T-helper 1 cell treated with Interleukin-12 subunit alpha and Interleukin-12 subunit beta and Interleukin-4 antibody, amounts not matched to agents 30 ng/mL and 1 ng/mL, for 36 hours (primary cell): ENCODE results near the gene RHOG. TPM values are rescaled to one million over a fixed set of nuclear protein-coding genes. Genes with fewer than 3 reads are reported as not detected.

Source experiments
- intact Hi-C: fragments of 100-400 bp; cut with micrococcal nuclease; formaldehyde crosslinking; loops from one replicate; pipeline ENCODE4 v1.15.1; 2024
- total RNA-seq: library from RNA; stranded (reverse); gene quantifications from 2 replicates; pipeline ENCODE4 v1.2.3, GENCODE V29; 2022

RHOG gene
- total RNA-seq, 1 donor from 2014 or later, result 155 TPM

DNA sequence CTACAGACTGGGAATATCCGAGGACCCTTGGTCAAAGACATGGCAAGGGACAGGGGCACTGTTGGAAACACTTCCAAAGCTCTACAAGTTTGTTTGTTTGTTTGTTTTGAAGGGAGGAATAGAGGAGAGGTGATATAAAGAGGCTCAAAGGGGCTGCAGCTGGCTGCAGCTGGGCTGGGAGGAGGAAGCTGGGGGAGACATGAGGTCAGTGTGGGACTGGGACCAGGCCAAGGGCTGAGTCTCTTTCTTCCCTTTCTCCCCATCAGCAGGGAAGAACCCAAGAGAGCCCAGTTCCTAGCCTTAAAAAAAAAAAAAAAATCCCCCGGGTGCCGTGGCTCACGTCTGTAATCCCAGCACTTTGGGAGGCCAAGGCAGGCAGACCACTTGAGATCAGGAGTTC, 5.0 kb downstream of the RHOG start:
- intact Hi-C loops, result no loop called here

DNA sequence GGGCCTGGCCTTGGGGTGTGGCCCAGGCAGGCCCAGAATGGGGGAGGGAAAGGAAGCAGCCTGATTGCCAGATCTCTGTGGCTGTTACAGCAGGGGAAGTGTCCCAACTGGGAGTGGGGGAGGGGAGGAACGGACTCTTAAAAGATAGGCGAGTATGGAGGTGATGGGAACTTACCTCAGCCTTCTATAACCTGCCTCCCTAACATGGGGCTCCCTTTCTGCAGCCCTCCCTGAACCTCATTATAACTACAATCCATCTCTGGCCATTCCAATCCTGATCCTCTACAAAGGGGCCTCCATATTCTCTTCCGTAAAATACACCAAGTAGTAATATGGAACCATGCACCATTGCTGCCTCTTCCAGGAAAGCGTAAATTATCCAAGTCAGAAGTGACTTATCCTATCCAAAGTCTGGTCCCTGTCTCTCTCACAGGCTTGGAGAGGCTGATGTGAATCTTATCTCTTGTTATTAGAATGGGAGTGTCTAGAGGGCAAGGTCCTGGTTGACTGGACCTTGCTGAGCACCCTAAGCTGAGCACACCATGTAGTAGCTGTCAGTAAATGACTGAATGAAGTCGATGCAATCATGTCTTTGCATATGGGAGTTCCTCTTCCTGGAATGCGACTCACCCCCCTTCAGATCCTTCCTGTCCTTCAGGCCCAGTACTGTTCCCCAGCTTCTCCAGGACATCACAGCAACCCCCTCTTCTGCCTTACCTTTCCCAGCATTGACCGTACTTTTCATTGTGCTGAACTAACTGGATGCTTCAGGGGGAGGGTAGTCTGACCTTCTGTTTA, 5.9 kb downstream of the RHOG start:
- intact Hi-C loops, result no loop called here

DNA sequence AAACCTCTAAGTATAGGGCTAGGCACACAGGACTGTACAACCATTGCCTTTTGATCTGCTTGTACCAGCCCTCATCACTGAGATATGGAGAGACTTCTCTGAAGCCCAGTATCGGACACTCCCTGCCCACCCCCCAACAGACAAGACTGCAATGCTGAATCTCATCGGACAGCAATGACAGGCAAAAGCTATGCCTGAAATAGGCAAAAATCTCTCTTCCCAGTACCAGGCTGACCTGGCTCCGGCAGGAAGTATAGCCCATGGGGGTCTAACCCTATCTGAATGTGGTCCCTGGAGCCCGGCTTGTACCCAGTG, 6.5 kb downstream of the RHOG start:
- intact Hi-C loops, result no loop called here

DNA sequence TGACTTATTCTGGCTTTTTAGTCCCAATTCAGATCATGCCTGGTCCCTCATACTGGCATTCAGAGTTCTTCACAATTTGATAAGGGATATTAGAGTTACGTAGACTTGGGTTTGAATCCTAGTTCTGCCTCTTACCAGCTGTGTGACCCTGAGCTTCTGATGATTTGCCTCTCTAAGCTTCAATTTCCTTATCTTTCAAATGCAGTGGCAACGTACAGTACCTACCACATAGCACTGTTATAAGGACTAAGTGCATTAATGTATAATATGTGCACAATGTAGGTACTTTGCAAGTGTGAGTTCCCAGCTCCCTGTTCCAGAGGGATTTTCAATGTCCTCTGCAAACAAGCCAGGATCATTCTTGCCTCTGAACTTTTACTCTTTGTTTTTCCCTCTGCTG, 7.3 kb downstream of the RHOG start:
- intact Hi-C loops, result no loop called here

DNA sequence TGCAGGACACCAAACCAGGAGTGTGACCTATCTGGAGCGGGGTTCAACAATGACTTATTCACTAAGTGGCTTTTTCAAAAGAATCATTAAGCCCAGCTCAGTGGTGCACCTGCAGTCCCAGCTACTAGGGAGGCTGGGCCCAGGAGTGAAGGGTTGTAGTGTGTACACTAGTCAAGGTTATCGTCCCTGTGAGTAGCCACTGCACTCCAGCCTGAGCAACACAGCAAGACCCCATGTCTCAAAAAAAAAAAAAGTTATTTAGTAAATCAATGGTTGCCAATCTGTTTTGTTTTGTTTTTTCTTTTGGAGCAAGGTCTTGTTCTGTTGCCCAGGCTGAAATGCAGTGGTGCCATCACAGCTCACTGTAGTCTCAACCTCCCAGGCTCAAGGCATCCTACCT, 7.9 kb downstream of the RHOG start:
- intact Hi-C loops, result no loop called here

DNA sequence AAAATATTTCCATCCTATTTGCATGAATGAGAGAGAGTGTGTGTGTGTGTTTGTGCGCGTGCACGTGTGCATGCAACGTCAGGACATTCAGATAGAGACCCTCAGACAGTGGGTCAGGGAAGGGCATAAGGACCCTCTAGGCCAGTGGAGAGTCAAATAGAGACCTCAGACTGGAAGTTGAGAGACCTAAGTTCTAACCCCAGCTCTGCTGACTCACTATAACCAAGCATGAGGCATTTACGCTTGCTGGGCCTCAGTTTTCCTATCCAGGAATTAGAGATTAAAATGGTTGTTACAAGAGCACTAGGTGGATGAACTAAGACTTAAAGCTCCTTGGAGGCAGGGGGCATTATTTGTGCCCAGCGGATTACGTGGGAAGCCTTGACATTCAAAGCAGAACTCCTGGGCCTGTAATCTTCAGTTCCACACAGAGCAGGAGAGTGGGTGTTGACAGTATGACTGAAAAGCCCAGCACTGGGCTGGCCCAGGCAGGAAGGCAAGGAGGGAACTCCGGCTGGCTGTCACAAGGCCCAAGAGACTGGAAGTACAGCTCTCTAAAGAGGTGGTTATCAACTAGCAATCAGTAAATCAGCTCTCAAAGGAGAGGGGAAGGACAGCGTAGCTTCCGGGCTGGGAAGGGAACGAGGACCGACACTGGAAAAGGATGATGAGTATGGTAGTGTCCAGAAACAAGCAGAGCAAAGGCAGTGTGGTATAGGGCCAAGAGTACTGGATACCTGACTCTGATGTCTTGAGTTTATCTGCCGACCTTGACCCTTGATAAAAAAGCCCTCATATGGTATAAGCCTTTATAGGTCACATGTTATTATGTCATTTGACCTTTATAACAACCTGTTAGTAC, 9.2 kb downstream of the RHOG start:
- intact Hi-C loops, result no loop called here

- intact Hi-C loops, result no loop called here
Observed at GRCh38 chr11:3830730-3831129, 10.0 kb downstream of the RHOG start.

- intact Hi-C loops, result no loop called here
Observed at GRCh38 chr11:3830088-3830487, 10.7 kb downstream of the RHOG start.

DNA sequence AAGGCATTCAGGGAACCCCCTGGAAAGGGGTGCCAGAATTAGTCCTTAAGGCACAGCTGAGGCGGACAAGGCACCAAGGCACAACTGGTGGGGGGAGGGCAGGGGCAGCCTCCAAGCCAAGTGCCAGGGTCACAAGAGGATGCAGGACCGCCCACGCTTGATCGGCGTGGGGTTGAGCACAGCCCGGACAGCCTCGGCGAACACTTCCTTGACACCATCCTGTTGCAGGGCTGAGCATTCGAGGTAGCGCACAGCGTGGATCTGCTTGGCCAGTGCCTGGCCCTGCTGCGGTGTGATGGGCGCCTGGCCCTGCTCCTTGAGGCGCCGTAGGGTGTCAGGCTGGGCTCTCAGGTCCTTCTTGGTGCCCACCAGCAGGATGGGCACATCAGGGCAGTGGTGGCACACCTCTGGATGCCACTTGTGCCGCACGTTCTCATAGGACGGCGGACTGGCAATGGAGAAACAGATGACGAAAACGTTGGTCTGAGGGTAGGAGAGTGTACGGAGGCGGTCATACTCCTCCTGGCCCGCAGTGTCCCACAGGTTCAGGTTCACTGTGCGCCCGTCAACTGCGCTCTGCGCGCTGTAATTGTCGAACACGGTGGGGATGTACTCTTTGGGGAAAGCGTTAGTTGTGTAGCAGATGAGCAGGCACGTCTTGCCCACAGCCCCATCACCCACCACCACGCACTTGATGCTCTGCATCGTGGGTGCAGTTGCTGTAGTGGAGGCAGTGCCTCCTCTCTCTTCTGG, 13.1 kb downstream of the RHOG start:
- intact Hi-C loops, result no loop called here

- intact Hi-C loops, result no loop called here
Observed at GRCh38 chr11:3826721-3827120, 14.0 kb downstream of the RHOG start.

DNA sequence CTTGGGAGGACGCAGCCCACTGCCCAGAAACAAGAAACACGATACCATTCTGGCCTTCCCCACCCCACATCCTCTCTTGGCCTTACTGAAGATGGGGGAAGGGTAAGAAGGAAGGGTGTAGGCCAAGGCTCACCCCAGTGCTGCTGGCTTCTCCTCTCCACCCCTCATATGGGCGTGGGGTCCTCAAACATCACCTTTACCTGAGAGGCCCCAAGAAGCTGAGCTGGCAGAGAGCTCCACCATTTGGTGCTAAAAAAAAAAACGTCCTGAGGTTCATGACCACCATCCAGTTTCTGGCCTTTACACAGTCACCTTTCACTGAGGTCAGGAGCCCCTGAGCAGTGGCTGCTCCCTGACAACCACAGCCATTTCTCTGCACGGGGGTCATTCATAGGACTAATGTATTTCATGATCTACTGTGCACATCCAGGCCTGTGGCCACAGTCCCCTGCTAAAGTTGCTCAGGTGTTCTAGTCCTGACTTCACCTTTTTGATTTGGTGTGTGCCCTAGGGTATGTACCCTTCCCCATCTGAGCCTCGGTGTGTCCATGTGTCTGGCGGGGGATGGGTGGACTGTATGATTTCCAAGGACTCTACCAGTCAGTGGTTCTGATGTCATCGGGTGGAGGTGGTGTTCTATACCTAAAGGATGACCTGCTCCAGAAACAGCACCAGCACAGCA, 15.1 kb downstream of the RHOG start:
- intact Hi-C loops, result loop anchor here (2.0 kb wide), 1 partner anchor 29 kb away; the partner anchor contains the start of gene STIM1

DNA sequence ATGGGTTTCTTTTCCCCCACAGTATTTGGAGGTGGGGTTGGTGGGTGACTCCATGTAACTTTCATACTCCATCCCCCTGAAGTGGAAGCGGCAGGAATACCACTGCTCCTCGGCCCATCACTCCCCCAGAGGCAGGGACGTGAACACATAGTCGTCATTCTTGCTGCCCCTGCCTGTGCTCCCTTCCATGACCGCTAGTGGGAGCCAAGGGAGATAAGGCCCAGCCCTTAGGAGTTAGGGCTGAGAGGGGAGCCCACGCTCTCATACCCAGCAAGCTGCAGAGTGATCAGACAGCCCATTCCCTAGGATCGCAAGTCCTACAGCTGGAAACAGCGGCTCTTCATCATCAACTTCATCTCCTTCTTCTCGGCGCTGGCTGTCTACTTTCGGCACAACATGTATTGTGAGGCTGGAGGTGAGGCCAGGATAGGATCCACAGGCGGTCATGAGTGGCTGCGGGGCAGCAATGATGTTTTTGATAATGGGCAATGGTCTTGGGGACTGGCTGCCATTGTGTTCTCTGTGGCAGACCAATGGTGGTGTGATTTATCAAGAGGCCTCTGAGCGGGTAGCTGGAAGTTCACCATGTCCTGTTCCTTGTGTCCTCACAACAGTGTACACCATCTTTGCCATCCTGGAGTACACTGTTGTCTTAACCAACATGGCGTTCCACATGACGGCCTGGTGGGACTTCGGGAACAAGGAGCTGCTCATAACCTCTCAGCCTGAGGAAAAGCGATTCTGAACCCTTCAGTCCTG, 15.9 kb downstream of the RHOG start:
- intact Hi-C loops, result loop anchor here (1.0 to 2.0 kb wide), 5 partner anchors 12 to 247 kb away; partner anchors contain the start of gene STIM1

DNA sequence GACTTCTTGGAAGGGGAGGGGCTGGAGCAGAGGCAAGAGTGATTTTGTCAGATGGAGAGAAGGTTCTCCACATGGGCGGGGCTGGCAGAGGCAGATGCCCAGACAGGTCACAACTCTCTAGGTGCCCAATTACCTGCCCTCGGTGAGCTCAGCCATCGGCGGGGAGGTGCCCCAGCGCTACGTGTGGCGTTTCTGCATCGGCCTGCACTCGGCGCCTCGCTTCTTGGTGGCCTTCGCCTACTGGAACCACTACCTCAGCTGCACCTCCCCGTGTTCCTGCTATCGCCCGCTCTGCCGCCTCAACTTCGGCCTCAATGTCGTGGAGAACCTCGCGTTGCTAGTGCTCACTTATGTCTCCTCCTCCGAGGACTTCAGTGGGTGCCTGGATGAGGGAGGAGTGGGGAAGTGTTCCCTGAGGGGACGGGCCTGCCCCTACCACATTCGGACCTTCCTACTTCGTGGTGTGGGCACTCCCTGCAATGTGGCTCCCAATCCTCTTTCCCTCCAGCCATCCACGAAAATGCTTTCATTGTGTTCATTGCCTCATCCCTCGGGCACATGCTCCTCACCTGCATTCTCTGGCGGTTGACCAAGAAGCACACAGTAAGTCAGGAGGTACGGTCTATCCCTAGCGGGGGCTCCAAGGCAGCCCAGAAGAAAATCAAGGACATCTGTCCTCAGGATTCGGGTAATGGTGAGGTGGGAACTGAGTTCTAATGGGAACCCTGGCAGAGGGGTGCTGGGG, 16.8 kb downstream of the RHOG start:
- intact Hi-C loops, result loop anchor here (1.0 to 2.0 kb wide), 5 partner anchors 13 to 248 kb away; partner anchors contain the start of gene STIM1

DNA sequence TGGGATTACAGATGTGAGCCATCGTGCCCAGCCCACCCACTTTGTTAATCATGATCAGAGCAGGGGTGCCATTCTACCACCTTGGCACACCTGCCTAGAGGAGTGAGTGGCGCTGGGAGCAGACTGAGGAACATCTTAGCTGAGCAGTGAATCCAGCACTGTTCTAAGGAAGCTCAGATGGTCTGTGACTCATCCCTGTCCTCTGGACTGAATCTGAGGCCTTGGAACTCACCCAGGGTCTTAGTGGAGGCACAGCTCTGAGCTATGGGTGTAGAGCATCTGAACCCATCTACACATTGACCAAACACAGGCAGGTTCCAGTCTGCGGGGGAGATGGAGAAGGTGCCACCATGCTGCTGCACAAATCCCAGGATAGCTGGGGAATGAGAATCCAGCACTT, 17.5 kb downstream of the RHOG start:
- intact Hi-C loops, result no loop called here

DNA sequence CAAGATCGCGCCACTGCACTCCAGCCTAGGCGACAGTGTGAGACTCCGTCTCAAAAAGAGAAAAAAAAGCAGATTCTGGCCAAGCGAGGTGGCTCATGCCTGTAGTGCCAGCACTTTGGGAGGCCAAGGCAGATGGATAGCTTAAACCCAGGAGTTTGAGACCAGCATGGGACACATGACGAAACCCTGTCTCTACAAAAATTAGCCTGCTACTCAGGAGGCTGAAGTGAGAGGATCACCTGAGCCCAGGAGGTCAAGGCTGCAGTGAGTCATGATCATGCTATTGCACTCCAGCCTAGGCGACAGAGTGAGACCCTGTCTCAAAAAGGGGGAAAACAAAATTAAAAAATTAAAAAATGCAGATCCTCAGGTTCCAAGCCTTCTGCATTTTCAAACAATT, 18.4 kb downstream of the RHOG start:
- intact Hi-C loops, result no loop called here

DNA sequence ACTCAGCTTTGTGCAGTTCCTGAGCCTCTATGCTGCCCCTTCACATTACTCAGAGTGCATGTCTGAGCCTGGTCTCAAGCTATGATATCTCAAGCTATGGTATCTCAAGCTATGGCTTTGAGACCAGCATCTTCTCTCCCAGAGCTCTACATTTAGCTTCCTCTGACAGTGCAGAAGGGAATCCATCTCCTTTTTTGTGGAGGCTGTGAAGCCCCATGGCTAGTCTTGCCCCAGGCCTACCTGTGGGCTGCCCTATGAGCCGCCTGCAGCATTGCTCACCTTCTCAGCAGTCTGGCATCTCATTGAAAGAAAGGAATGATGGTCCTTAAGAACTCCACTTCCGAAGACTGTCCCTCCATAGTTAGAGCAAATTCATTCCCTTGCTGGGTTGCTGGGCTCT, 19.8 kb downstream of the RHOG start:
- intact Hi-C loops, result no loop called here

DNA sequence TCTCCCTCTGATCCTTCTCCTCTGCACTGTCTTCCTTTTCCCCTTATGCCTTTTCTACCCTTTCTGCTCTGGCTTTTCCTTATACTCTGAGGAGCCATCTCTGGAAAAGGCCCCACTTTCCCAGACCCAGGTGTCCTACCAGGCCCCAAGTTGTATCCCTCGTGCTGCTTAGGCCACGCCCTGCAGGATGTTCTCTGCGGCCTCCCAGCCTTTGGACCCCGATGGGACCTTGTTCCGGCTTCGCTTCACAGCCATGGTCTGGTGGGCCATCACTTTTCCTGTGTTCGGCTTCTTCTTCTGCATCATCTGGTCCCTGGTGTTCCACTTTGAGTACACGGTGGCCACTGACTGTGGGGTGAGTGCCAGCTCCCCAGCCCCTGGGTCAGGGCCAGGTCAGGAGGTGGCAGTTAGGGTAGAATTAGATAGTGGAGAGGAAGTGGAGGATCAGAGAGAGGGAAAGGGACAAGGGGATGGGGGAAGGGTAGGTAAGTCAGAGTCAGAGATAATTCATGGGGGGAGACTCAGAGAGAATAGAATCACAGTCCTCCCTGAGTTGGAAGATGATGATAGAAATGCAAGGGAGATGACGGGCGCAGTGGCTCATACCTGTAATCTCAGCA, 23.5 kb downstream of the RHOG start:
- intact Hi-C loops, result no loop called here

DNA sequence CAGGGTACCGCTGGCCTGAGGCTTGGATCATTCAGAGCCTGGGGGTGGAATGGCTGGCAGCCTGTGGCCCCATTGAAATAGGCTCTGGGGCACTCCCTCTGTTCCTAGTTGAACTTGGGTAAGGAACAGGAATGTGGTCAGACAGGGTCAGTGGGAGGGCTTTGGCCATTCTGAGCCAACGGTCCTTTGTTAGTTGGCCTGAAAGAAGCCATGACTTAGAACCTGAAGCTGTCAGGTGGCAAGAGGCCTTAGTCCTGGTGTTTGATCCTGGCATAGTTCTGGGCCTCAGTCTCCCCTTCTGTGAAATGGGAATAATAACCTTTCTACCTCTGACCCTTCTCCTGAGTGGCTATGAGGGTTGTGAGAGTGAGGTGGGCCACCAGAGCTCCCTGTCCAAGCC, 24.1 kb downstream of the RHOG start:
- intact Hi-C loops, result no loop called here

GRCh38 chr11:3815845-3816244, 24.9 kb downstream of the RHOG start:
- intact Hi-C loops, result no loop called here
